ENCODE results near the gene PHC2. TPM values are rescaled to one million over a fixed set of nuclear protein-coding genes. Genes with fewer than 3 reads are reported as not detected.

Gene PHC2
- total RNA-seq, 4 donors from 2014 or later, result 52.7 to 68.9 (median 59.8) TPM

DNA sequence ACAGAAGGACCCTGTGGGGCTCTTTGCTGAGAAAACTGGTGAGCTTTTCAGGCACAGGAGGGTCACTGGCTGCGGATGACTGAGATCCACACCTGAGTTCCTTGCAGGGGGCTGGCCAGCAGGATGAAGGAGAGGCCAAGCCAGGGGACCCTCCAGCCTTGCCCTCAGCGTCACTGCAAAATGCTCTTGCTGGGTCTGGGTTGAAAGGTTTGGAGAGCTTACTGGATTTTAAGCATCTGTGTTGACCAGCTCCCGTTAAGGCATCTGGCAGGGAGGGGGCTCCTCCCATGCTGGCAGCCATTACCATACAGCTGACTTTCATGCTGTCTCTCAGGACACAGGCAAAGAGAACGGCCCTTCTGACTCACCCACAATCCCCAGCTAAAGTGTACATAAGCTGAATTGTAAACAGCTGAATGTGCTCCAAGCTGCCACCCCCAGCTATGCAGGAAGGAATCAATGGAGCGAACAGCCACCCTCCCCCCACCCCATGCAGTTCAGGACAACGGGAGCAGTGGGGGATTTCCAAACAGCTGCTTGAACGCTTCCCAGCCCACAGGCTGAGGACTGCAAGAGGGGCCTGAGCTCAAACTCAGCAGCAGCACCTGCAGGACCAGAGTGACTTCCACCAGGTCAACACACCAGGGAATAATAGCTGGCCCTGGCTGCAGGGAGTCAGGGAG is 88.7 kb downstream of the PHC2 start:
- in situ Hi-C loops (cut with MboI; ENCODE audit: low pct_ligation_motif_present in 1 of 4, low pct_unique_long_range_greater_than_20kb in 1 of 4, low sequenced_read_pairs in 3 of 4) (no loop called here), intact Hi-C loops (cut with DNase I; ENCODE audit: low total_unique reads) (no loop called here)
- peaks cover 86 to 100% (median 94%) of the 10 kb centered on the region in 4 donors for H3K4me1 ChIP-seq
- TF ChIP-seq CTCF (IDR thresholded peaks at IDR 0.05) (no peak), POLR2AphosphoS5 (IDR thresholded peaks at IDR 0.05) (peak; percentile 67 to 72 (median 71))
- H3K9me3 ChIP-seq, result no peaks in the 10 kb centered on the region
- no peaks in the 10 kb centered on the region for H3K27me3 ChIP-seq
- peak overlapping the region in 1 of 4 donors; percentile 19 for H3K4me3 ChIP-seq
- 19% methylated on average over 6 of the region's 7 CpGs; no CpG with 5 or more reads in 1 of the 2 donors for WGBS, 2 donors (ENCODE audit: low coverage in 1 of 2)
- peak; percentile 77 for DNase-seq
- H3K36me3 ChIP-seq, result no peaks in the 10 kb centered on the region
- peak overlapping the region; percentile 95 to 99 (median 98) for H3K27ac ChIP-seq

DNA sequence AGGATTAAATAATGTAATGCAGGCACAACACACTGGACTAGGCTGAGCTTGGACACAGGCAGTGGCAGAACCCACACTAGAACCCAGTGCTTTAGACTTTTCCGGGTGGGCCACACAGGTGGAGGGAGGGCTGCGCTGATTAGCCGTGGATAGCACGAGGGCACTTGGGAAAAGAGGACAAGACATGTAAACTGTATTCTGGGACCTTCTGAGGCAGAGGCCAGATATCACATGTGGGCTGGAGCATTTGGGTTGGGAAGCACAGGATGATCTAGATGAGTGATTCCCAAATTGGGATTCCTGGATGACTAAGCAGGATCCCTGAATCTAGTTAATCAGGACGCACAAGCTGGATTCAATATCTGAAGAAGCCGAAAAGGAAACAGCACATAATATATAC is 89.7 kb downstream of the PHC2 start:
- no peaks in the 10 kb centered on the region for H3K36me3 ChIP-seq
- in situ Hi-C loops (cut with MboI; ENCODE audit: low pct_ligation_motif_present in 1 of 4, low pct_unique_long_range_greater_than_20kb in 1 of 4, low sequenced_read_pairs in 3 of 4), result no loop called here
- peak overlapping the region; percentile 95 to 99 (median 98) for H3K27ac ChIP-seq
- no peaks in the 10 kb centered on the region for H3K27me3 ChIP-seq
- intact Hi-C loops (cut with DNase I; ENCODE audit: low total_unique reads), result no loop called here
- no peaks in the 10 kb centered on the region for H3K9me3 ChIP-seq
- no peak for DNase-seq
- no peak overlapping the region for H3K4me3 ChIP-seq
- WGBS, 2 donors (ENCODE audit: low coverage in 1 of 2), result 63 to 89% methylated on average over 2 to 6 of the region's 6 CpGs
- peaks cover 84 to 99% (median 93%) of the 10 kb centered on the region in 4 donors for H3K4me1 ChIP-seq
- no peak for TF ChIP-seq POLR2A (IDR thresholded peaks at IDR 0.05)
- TF ChIP-seq CTCF (IDR thresholded peaks at IDR 0.05), result no peak
- no peak for TF ChIP-seq POLR2AphosphoS5 (IDR thresholded peaks at IDR 0.05)
- TF ChIP-seq EP300 (IDR thresholded peaks at IDR 0.05; ENCODE audit: low read depth), result no peak

- intact Hi-C loops (cut with DNase I; ENCODE audit: low total_unique reads) (no loop called here), in situ Hi-C loops (cut with MboI; ENCODE audit: low pct_ligation_motif_present in 1 of 4, low pct_unique_long_range_greater_than_20kb in 1 of 4, low sequenced_read_pairs in 3 of 4) (no loop called here)
- TF ChIP-seq POLR2A (IDR thresholded peaks at IDR 0.05) (no peak), POLR2AphosphoS5 (IDR thresholded peaks at IDR 0.05) (no peak)
- WGBS, 2 donors (ENCODE audit: low coverage in 1 of 2), result 58% methylated on average over 2 of the region's 2 CpGs; no CpG with 5 or more reads in 1 of the 2 donors
- Histone ChIP-seq H3K27me3 (no peaks in the 10 kb centered on the region), H3K4me1 (peaks cover 69 to 98% (median 92%) of the 10 kb centered on the region in 4 donors), H3K4me3 (peak overlapping the region in 1 of 4 donors; percentile 1), H3K36me3 (no peaks in the 10 kb centered on the region), H3K27ac (peak overlapping the region; percentile 95 to 99 (median 98)), H3K9me3 (no peaks in the 10 kb centered on the region)
- DNase-seq, result no peak
These were observed 91.5 kb downstream of the PHC2 start for GRCh38 chr1:33339413-33339812.

GRCh38 chr1:33338440-33339211 is 92.3 kb downstream of the PHC2 start:
- in situ Hi-C loops (cut with MboI; ENCODE audit: low pct_ligation_motif_present in 1 of 4, low pct_unique_long_range_greater_than_20kb in 1 of 4, low sequenced_read_pairs in 3 of 4), result no loop called here
- peak; percentile 43 for DNase-seq
- Histone ChIP-seq H3K27me3 (no peaks in the 10 kb centered on the region), H3K4me3 (peak overlapping the region in 1 of 4 donors; percentile 1), H3K9me3 (no peaks in the 10 kb centered on the region), H3K4me1 (peaks cover 61 to 98% (median 92%) of the 10 kb centered on the region in 4 donors), H3K36me3 (no peaks in the 10 kb centered on the region), H3K27ac (peak overlapping the region; percentile 95 to 99 (median 98))
- intact Hi-C loops (cut with DNase I; ENCODE audit: low total_unique reads), result no loop called here
- TF ChIP-seq POLR2A (IDR thresholded peaks at IDR 0.05), result peak; percentile 42
- peak; percentile 57 to 90 (median 84) for TF ChIP-seq POLR2AphosphoS5 (IDR thresholded peaks at IDR 0.05)
- no peak for TF ChIP-seq CTCF (IDR thresholded peaks at IDR 0.05)
- peak; percentile 92 for TF ChIP-seq EP300 (IDR thresholded peaks at IDR 0.05; ENCODE audit: low read depth)
- 57 to 61% methylated on average over 6 to 14 of the region's 14 CpGs for WGBS, 2 donors (ENCODE audit: low coverage in 1 of 2)
